ENCODE data around the gene ACOT7.

Gene ACOT7

GRCh38 chr1:6241107-6241886 lies 152.3 kb downstream of the ACOT7 start:
- no peak overlapping the region for H3K4me3 ChIP-seq (IDR thresholded peaks at IDR 0.05; ENCODE audit: insufficient read depth, low read depth, low read length)
- H2AFZ ChIP-seq (ENCODE audit: low read depth), result no peak overlapping the region
- no peak for TF ChIP-seq CTCF (conservative IDR thresholded peaks at IDR 0.05; ENCODE audit: low read depth, low read length)
- H3K4me2 ChIP-seq, result no peak overlapping the region
- no peaks in the 10 kb centered on the region for H3K79me2 ChIP-seq (ENCODE audit: insufficient read depth, low read depth)
- peaks cover 68% of the 10 kb centered on the region for H3K27me3 ChIP-seq (ENCODE audit: insufficient read depth, low read depth)
- H3K27ac ChIP-seq, result no peak overlapping the region
- H3K9ac ChIP-seq, result no peak overlapping the region
- H4K20me1 ChIP-seq (ENCODE audit: insufficient read depth), result no peaks in the 10 kb centered on the region
- H3K4me1 ChIP-seq (ENCODE audit: low read depth, poor library complexity, severe bottlenecking), result peaks cover 8% of the 10 kb centered on the region
- H3K36me3 ChIP-seq (ENCODE audit: insufficient read depth), result no peaks in the 10 kb centered on the region

- Histone ChIP-seq H3K4me3 (IDR thresholded peaks at IDR 0.05; ENCODE audit: insufficient read depth, low read depth, low read length) (no peak overlapping the region), H3K4me1 (ENCODE audit: low read depth, poor library complexity, severe bottlenecking) (peaks cover under 1% of the 10 kb centered on the region), H4K20me1 (ENCODE audit: insufficient read depth) (no peaks in the 10 kb centered on the region), H3K27me3 (ENCODE audit: insufficient read depth, low read depth) (peaks cover 61% of the 10 kb centered on the region), H3K79me2 (ENCODE audit: insufficient read depth, low read depth) (peaks cover 3% of the 10 kb centered on the region), H3K27ac (no peak overlapping the region), H3K9ac (no peak overlapping the region), H2AFZ (ENCODE audit: low read depth) (no peak overlapping the region), H3K4me2 (no peak overlapping the region), H3K36me3 (ENCODE audit: insufficient read depth) (no peaks in the 10 kb centered on the region)
- no peak for TF ChIP-seq CTCF (conservative IDR thresholded peaks at IDR 0.05; ENCODE audit: low read depth, low read length)
Measured at GRCh38 chr1:6239950-6240768, 153.4 kb downstream of the ACOT7 start.

GRCh38 chr1:6239213-6239752 lies 154.3 kb downstream of the ACOT7 start:
- Histone ChIP-seq H3K9ac (no peak overlapping the region), H3K4me1 (ENCODE audit: low read depth, poor library complexity, severe bottlenecking) (peaks cover 6% of the 10 kb centered on the region), H3K27me3 (ENCODE audit: insufficient read depth, low read depth) (peaks cover 57% of the 10 kb centered on the region), H2AFZ (ENCODE audit: low read depth) (no peak overlapping the region), H3K4me3 (IDR thresholded peaks at IDR 0.05; ENCODE audit: insufficient read depth, low read depth, low read length) (no peak overlapping the region), H3K79me2 (ENCODE audit: insufficient read depth, low read depth) (peaks cover 12% of the 10 kb centered on the region), H3K27ac (no peak overlapping the region), H3K36me3 (ENCODE audit: insufficient read depth) (no peaks in the 10 kb centered on the region), H4K20me1 (ENCODE audit: insufficient read depth) (no peaks in the 10 kb centered on the region), H3K4me2 (no peak overlapping the region)
- no peak for TF ChIP-seq CTCF (conservative IDR thresholded peaks at IDR 0.05; ENCODE audit: low read depth, low read length)

GRCh38 chr1:6237093-6237492 lies 156.5 kb downstream of the ACOT7 start:
- TF ChIP-seq CTCF (conservative IDR thresholded peaks at IDR 0.05; ENCODE audit: low read depth, low read length), result no peak
- H3K4me1 ChIP-seq (ENCODE audit: low read depth, poor library complexity, severe bottlenecking), result peaks cover 6% of the 10 kb centered on the region
- H2AFZ ChIP-seq (ENCODE audit: low read depth), result no peak overlapping the region
- no peak overlapping the region for H3K9ac ChIP-seq
- no peak overlapping the region for H3K4me3 ChIP-seq (IDR thresholded peaks at IDR 0.05; ENCODE audit: insufficient read depth, low read depth, low read length)
- no peaks in the 10 kb centered on the region for H4K20me1 ChIP-seq (ENCODE audit: insufficient read depth)
- peaks cover 35% of the 10 kb centered on the region for H3K27me3 ChIP-seq (ENCODE audit: insufficient read depth, low read depth)
- H3K79me2 ChIP-seq (ENCODE audit: insufficient read depth, low read depth), result peaks cover 22% of the 10 kb centered on the region
- H3K36me3 ChIP-seq (ENCODE audit: insufficient read depth), result peaks cover 5% of the 10 kb centered on the region; the same call in 1 of the 2 replicates
- H3K27ac ChIP-seq, result no peak overlapping the region
- no peak overlapping the region for H3K4me2 ChIP-seq
